Measurements from ENCODE around the gene BRD4.

BRD4 gene

GRCh38 chr19:15254547-15254946 lies 77.8 kb downstream of the BRD4 start:
- no peak for TF ChIP-seq CTCF (IDR thresholded peaks at IDR 0.05; ENCODE audit: low read depth, low read length)
- no peak overlapping the region for H3K4me3 ChIP-seq (ENCODE audit: low read depth, low read length)

GRCh38 chr19:15253513-15253912 lies 78.8 kb downstream of the BRD4 start:
- no peak for TF ChIP-seq CTCF (IDR thresholded peaks at IDR 0.05; ENCODE audit: low read depth, low read length)

GRCh38 chr19:15253061-15253460 lies 79.3 kb downstream of the BRD4 start:
- no peak overlapping the region for H3K4me3 ChIP-seq (ENCODE audit: low read depth, low read length)
- TF ChIP-seq CTCF (IDR thresholded peaks at IDR 0.05; ENCODE audit: low read depth, low read length): no peak

More at GRCh38 chr19:15253513-15253912, 78.8 kb downstream of the BRD4 start:
- H3K4me3 ChIP-seq (ENCODE audit: low read depth, low read length): no peak overlapping the region

- TF ChIP-seq CTCF (IDR thresholded peaks at IDR 0.05; ENCODE audit: low read depth, low read length): peak; percentile 57
- H3K4me3 ChIP-seq (ENCODE audit: low read depth, low read length): no peak overlapping the region
Measured at GRCh38 chr19:15252398-15253018, 79.8 kb downstream of the BRD4 start.

- H3K4me3 ChIP-seq (ENCODE audit: low read depth, low read length): peak overlapping the region; percentile 16; the same call in 1 of the 2 replicates
- peak; percentile 48 for TF ChIP-seq CTCF (IDR thresholded peaks at IDR 0.05; ENCODE audit: low read depth, low read length)
Measured at GRCh38 chr19:15251749-15252397, 80.5 kb downstream of the BRD4 start.

- no peak for TF ChIP-seq CTCF (IDR thresholded peaks at IDR 0.05; ENCODE audit: low read depth, low read length)
Measured at GRCh38 chr19:15251010-15251748, 81.2 kb downstream of the BRD4 start.

GRCh38 chr19:15250640-15250993 lies 81.7 kb downstream of the BRD4 start:
- 0 out of 2 replicates have a peak overlapping the region, but pooled peaks have one; percentile 23 for H3K4me3 ChIP-seq (ENCODE audit: low read depth, low read length)

More at GRCh38 chr19:15251010-15251748, 81.2 kb downstream of the BRD4 start:
- 0 out of 2 replicates have a peak overlapping the region, but pooled peaks have one; percentile 23 for H3K4me3 ChIP-seq (ENCODE audit: low read depth, low read length)

More at GRCh38 chr19:15250640-15250993, 81.7 kb downstream of the BRD4 start:
- TF ChIP-seq CTCF (IDR thresholded peaks at IDR 0.05; ENCODE audit: low read depth, low read length): no peak

Measured in WI38 (cell line).